ENCODE data around the gene SLC27A6. TPM values are rescaled to one million over a fixed set of nuclear protein-coding genes. Genes with fewer than 3 reads are reported as not detected.
"Not testable (repeated sequence)": the region's sequence is repeated elsewhere in the genome, so short reads cannot be mapped to it uniquely, and the experiment has no call there.

Gene SLC27A6
- total RNA-seq, 1 experiment from 2014 or later, result 7.9 TPM

- no peaks in the 10 kb centered on the region for H4K20me1 ChIP-seq (ENCODE audit: insufficient read depth)
- H3K9me2 ChIP-seq (ENCODE audit: insufficient read depth), result no peaks in the 10 kb centered on the region
- no peaks in the 10 kb centered on the region for H3K79me2 ChIP-seq (ENCODE audit: insufficient read depth, low read length)
- no peak overlapping the region for H2AFZ ChIP-seq (ENCODE audit: low read depth, low read length, poor library complexity, severe bottlenecking)
- H3K4me3 ChIP-seq (replicated peaks in 1 of 2; ENCODE audit: low read depth in 1 of 2, low read length in 2 of 2), result no peak overlapping the region
- ChIA-PET CTCF (no interaction called here), RAD21 (ENCODE audit: low non-redundant PET in 1 of 2, low total read pairs in 2 of 2, uncharacterized antibody in 2 of 2, unreplicated experiment in 2 of 2) (no interaction called here), POLR2A (no interaction called here)
- H3K9ac ChIP-seq (ENCODE audit: low read length), result no peak overlapping the region
- no TSS peak for BruUV-seq (replicated peaks)
- intact Hi-C loops (cut with micrococcal nuclease), result no loop called here
- H3K27ac ChIP-seq (ENCODE audit: low read depth, low read length), result no peak overlapping the region
- DNase-seq (ENCODE audit: low read depth, low spot score) (no peak), ATAC-seq (no peak)
- TF ChIP-seq SIN3A (IDR thresholded peaks at IDR 0.05; ENCODE audit: low read depth), result no peak
- TF ChIP-seq JUND (IDR thresholded peaks at IDR 0.05), result no peak
- no peak for TF ChIP-seq EZH2 (IDR thresholded peaks at IDR 0.05)
- no peak for TF ChIP-seq CBX3 (IDR thresholded peaks at IDR 0.05; ENCODE audit: low read depth)
- no peak for TF ChIP-seq ZFX (IDR thresholded peaks at IDR 0.05)
- TF ChIP-seq POLR2A (IDR thresholded peaks at IDR 0.05; ENCODE audit: borderline replicate concordance, extremely low read depth, insufficient read depth, insufficient read length), result no peak
- TF ChIP-seq ATF3 (IDR thresholded peaks at IDR 0.05), result no peak
- no peak for TF ChIP-seq ELF1 (IDR thresholded peaks at IDR 0.05; ENCODE audit: borderline replicate concordance, low read depth)
- TF ChIP-seq POLR2AphosphoS5 (IDR thresholded peaks at IDR 0.05; ENCODE audit: low read depth, low read length), result no peak
- TF ChIP-seq YY1 (IDR thresholded peaks at IDR 0.05; ENCODE audit: extremely low read depth, insufficient replicate concordance, low read depth, low read length), result no peak
- no peak for TF ChIP-seq MAX (IDR thresholded peaks at IDR 0.05)
- TF ChIP-seq EGR1 (IDR thresholded peaks at IDR 0.05; ENCODE audit: low read depth), result no peak
- no peak for TF ChIP-seq SP1 (IDR thresholded peaks at IDR 0.05; ENCODE audit: low read depth)
- no peak for TF ChIP-seq CTCF (IDR thresholded peaks at IDR 0.05 in 2 of 3, conservative IDR thresholded peaks at IDR 0.05 in 1 of 3; ENCODE audit: borderline replicate concordance in 1 of 3, insufficient read depth in 1 of 3, low read depth in 2 of 3, low read length in 2 of 3)
- no peak for TF ChIP-seq CEBPB (IDR thresholded peaks at IDR 0.05; ENCODE audit: low read depth)
- no peak for TF ChIP-seq EZH2phosphoT487 (IDR thresholded peaks at IDR 0.05; ENCODE audit: borderline replicate concordance)
- no peak for TF ChIP-seq RAD21 (IDR thresholded peaks at IDR 0.05; ENCODE audit: low read depth)
- no peak for TF ChIP-seq ZBTB33 (IDR thresholded peaks at IDR 0.05; ENCODE audit: extremely low read depth, insufficient replicate concordance, low read length)
- TF ChIP-seq SRF (IDR thresholded peaks at IDR 0.05; ENCODE audit: low read depth), result no peak
- no peaks in the 10 kb centered on the region for H3K27me3 ChIP-seq (ENCODE audit: insufficient read depth, low read length)
- H3K9me3 ChIP-seq (ENCODE audit: control insufficient read depth in 1 of 2, insufficient read depth in 1 of 2, low read depth in 1 of 2, low read length in 2 of 2), result no peaks in the 10 kb centered on the region
- no peak overlapping the region for H3K4me2 ChIP-seq (ENCODE audit: low read length)
- H3K4me1 ChIP-seq (ENCODE audit: control insufficient read depth in 1 of 2, insufficient read depth in 2 of 2, low read length in 2 of 2), result no peaks in the 10 kb centered on the region
- H3K36me3 ChIP-seq (ENCODE audit: control insufficient read depth in 1 of 2, insufficient read depth in 2 of 2, low read length in 2 of 2), result no peaks in the 10 kb centered on the region
Measured at GRCh38 chr5:128927644-128928043, 37.6 kb upstream of the SLC27A6 start.

GRCh38 chr5:128932232-128932631 is 33.1 kb upstream of the SLC27A6 start:
- H3K9me3 ChIP-seq (ENCODE audit: control insufficient read depth in 1 of 2, insufficient read depth in 1 of 2, low read depth in 1 of 2, low read length in 2 of 2); H3K9ac ChIP-seq (ENCODE audit: low read length); BruUV-seq (replicated peaks); intact Hi-C loops (cut with micrococcal nuclease); H3K4me3 ChIP-seq (replicated peaks in 1 of 2; ENCODE audit: low read depth in 1 of 2, low read length in 2 of 2); CTCF ChIA-PET; H3K36me3 ChIP-seq (ENCODE audit: control insufficient read depth in 1 of 2, insufficient read depth in 2 of 2, low read length in 2 of 2); RAD21 ChIA-PET (ENCODE audit: low non-redundant PET in 1 of 2, low total read pairs in 2 of 2, uncharacterized antibody in 2 of 2, unreplicated experiment in 2 of 2); H3K27ac ChIP-seq (ENCODE audit: low read depth, low read length); H3K9me2 ChIP-seq (ENCODE audit: insufficient read depth); H3K79me2 ChIP-seq (ENCODE audit: insufficient read depth, low read length); H2AFZ ChIP-seq (ENCODE audit: low read depth, low read length, poor library complexity, severe bottlenecking); POLR2A ChIA-PET; H3K4me2 ChIP-seq (ENCODE audit: low read length); H4K20me1 ChIP-seq (ENCODE audit: insufficient read depth); ATAC-seq; H3K27me3 ChIP-seq (ENCODE audit: insufficient read depth, low read length); H3K4me1 ChIP-seq (ENCODE audit: control insufficient read depth in 1 of 2, insufficient read depth in 2 of 2, low read length in 2 of 2); DNase-seq (ENCODE audit: low read depth, low spot score): not testable (repeated sequence)
